Loucy (cell line): ENCODE results near the gene EXOSC7.

Source experiments
- CTCF ChIP-seq: fragments of 200-600 bp; sonication (generic); conservative IDR thresholded peaks from 2 replicates; pipeline ENCODE4 v1.5.1; 2014; ENCODE audit warnings: mild to moderate bottlenecking, antibody characterized with exemption, low read length
- EZH2phosphoT487 ChIP-seq: fragments of 200-600 bp; IDR thresholded peaks from 2 replicates; pipeline ENCODE4 v1.6.1; 2018; ENCODE audit warnings: antibody characterized with exemption, mild to moderate bottlenecking, moderate library complexity, borderline replicate concordance

DNA sequence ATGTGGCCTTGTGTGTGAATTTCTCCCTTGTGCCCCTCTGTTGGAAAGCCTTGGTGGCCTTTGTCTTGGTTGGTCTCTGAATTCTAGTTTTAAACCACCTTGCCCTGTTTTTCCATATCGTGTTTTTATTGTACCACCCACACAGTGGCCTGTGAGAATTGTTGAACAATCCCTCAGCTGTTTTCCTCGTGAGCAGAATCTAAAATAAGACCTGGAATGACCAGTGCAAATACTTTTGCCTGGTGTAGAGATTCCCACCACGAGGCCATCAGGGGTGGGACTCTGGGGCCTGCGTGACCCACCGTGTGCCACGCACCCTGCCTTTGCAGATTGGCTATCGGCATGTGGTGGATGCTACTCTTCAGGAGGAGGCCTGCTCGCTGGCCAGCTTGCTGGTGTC, 31.0 kb downstream of the EXOSC7 start:
- TF ChIP-seq CTCF (no peak), EZH2phosphoT487 (no peak)
